ENCODE measurements around the gene CDKN1C.

The CDKN1C gene

GRCh38 chr11:2882396-2883110 lies 3.0 kb downstream of the CDKN1C start:
- Histone ChIP-seq H3K4me3 (peak overlapping the region; percentile 99), H3K27ac (no peak overlapping the region)
- DNase-seq (ENCODE audit: low spot score): no peak
- TF ChIP-seq CTCF (IDR thresholded peaks at IDR 0.05): no peak

GRCh38 chr11:2881981-2882375 lies 3.6 kb downstream of the CDKN1C start:
- H3K4me3 ChIP-seq: no peak overlapping the region
- DNase-seq (ENCODE audit: low spot score): no peak
- H3K27ac ChIP-seq: no peak overlapping the region
- TF ChIP-seq CTCF (IDR thresholded peaks at IDR 0.05): no peak

- DNase-seq (ENCODE audit: low spot score): no peak
- H3K4me3 ChIP-seq: no peak overlapping the region
- no peak for TF ChIP-seq CTCF (IDR thresholded peaks at IDR 0.05)
- H3K27ac ChIP-seq: no peak overlapping the region
Observed at GRCh38 chr11:2881076-2881980, 4.2 kb downstream of the CDKN1C start.

GRCh38 chr11:2880646-2881045 lies 4.9 kb downstream of the CDKN1C start:
- TF ChIP-seq CTCF (IDR thresholded peaks at IDR 0.05): no peak
- Histone ChIP-seq H3K27ac (no peak overlapping the region), H3K4me3 (no peak overlapping the region)
- no peak for DNase-seq (ENCODE audit: low spot score)

- no peak for DNase-seq (ENCODE audit: low spot score)
- no peak overlapping the region for H3K27ac ChIP-seq
- no peak for TF ChIP-seq CTCF (IDR thresholded peaks at IDR 0.05)
- H3K4me3 ChIP-seq: no peak overlapping the region
Observed at GRCh38 chr11:2878782-2879181, 6.8 kb downstream of the CDKN1C start.

- no peak overlapping the region for H3K4me3 ChIP-seq
- no peak overlapping the region for H3K27ac ChIP-seq
- DNase-seq (ENCODE audit: low spot score): no peak
- no peak for TF ChIP-seq CTCF (IDR thresholded peaks at IDR 0.05)
Observed at GRCh38 chr11:2877474-2877873, 8.1 kb downstream of the CDKN1C start.
